Measurements from ENCODE around the gene MYD88. TPM values are rescaled to one million over a fixed set of nuclear protein-coding genes. Genes with fewer than 3 reads are reported as not detected.

The MYD88 gene
- total and polyA plus RNA-seq, 9 of the 15 experiments (the other 6 are each of a cell fraction or from before 2014, with no cell fraction given): 3.2 to 47.3 (median 27.6) TPM

DNA sequence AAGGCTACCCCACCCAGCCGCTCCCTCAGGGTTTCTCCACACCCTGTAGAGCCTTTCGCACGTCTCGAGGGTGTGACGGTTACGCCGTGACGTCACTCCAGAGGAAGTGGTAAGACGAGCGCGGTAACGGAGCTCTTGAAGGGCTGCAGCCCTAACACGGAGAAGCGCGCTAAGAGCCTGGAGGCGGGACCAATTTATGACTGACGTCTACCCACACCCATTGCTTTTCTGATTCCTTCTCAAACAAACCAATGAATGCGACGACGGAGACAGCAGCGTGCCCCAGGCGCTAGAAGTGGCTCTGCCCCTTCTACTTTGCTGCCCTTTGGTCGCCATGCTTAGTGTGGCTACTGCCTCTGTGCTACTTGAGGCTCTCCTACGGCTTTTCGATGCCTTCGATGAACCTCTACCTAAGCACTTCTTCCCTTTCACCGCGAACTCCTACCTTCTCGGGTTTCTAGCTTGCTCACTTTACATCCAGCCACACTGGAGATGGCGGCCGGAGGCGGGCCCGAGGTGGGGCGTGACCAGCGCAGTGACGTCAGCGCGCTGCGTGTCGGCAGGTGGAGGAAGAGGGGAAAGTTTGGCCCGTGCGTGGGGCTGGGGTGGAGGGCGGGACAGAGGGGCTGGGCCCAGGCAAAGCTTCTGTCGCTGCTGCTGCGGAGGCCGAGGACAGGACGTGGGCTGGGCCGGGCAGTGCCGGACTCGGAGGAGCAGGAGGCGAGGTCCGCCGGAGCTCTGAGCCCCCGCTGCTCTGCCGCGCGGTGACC is 26.7 kb downstream of the MYD88 start, which contains the start of gene OXSR1 (continued):
- TF ChIP-seq SP2 (IDR thresholded peaks at IDR 0.05; ENCODE audit: extremely low read depth, low read depth, low read length, poor library complexity, severe bottlenecking) (peak; percentile 72), MTA3 (IDR thresholded peaks at IDR 0.05; ENCODE audit: borderline replicate concordance) (peak; percentile 100), CHD7 (IDR thresholded peaks at IDR 0.05; ENCODE audit: low read depth, low read length) (no peak), HDAC8 (tag; IDR thresholded peaks at IDR 0.05) (0 out of 2 replicates have a peak, but pooled peaks have one; percentile 17), HES1 (IDR thresholded peaks at IDR 0.05; ENCODE audit: low read depth) (peak; percentile 79), CCNT2 (IDR thresholded peaks at IDR 0.05; ENCODE audit: borderline replicate concordance, extremely low read depth, insufficient read length, low read depth, low read length) (peak; percentile 71), TAF9B (IDR thresholded peaks at IDR 0.05; ENCODE audit: partially characterized antibody) (peak; percentile 9), ARNT (IDR thresholded peaks at IDR 0.05) (peak; percentile 82 to 98), NR2C1 (IDR thresholded peaks at IDR 0.05) (peak; percentile 93), NR2C1 (tag; IDR thresholded peaks at IDR 0.05) (peak; percentile 92), YBX1 (IDR thresholded peaks at IDR 0.05) (no peak), ZNF174 (CRISPR knock-in tag; IDR thresholded peaks at IDR 0.05) (no peak), NFYB (IDR thresholded peaks at IDR 0.05; ENCODE audit: extremely low read depth, insufficient read length) (peak; percentile 97), FOXM1 (IDR thresholded peaks at IDR 0.05; ENCODE audit: low read depth) (no peak; the same call in 1 of the 2 replicates), FOXM1 (CRISPR knock-in tag; IDR thresholded peaks at IDR 0.05; ENCODE audit: low read depth) (0 out of 2 replicates have a peak, but pooled peaks have one; percentile 11), ZNF695 (CRISPR knock-in tag; IDR thresholded peaks at IDR 0.05) (no peak), MTA1 (IDR thresholded peaks at IDR 0.05; ENCODE audit: borderline replicate concordance) (peak; percentile 86)
